B cell (primary cell): Measurements from ENCODE around the gene ST6GALNAC3.

Source experiments
- CTCF ChIP-seq: fragments of 200-600 bp; IDR thresholded peaks from one replicate; pipeline ENCODE4 v1.8.0; 2022; ENCODE audit warnings: antibody characterized with exemption, mild to moderate bottlenecking
- EZH2 ChIP-seq: IDR thresholded peaks from 2 replicates; pipeline ENCODE4 v1.6.1; 2012; ENCODE audit warnings: borderline replicate concordance, low read depth, mild to moderate bottlenecking, moderate library complexity, low read length; ENCODE audit not compliant: insufficient read depth, poor library complexity, severe bottlenecking

GRCh38 chr1:76500116-76500515, 425.6 kb downstream of the ST6GALNAC3 start:
- no peak for TF ChIP-seq CTCF
- no peak for TF ChIP-seq EZH2
